ENCODE data around the gene LIN7B. TPM values are rescaled to one million over a fixed set of nuclear protein-coding genes. Genes with fewer than 3 reads are reported as not detected.
A peak's percentile ranks its signal among the peaks of the same experiment; 100 is the strongest.

LIN7B gene
- total and polyA plus RNA-seq, 4 donors = 2.2 to 3.8 (median 2.8) TPM

DNA sequence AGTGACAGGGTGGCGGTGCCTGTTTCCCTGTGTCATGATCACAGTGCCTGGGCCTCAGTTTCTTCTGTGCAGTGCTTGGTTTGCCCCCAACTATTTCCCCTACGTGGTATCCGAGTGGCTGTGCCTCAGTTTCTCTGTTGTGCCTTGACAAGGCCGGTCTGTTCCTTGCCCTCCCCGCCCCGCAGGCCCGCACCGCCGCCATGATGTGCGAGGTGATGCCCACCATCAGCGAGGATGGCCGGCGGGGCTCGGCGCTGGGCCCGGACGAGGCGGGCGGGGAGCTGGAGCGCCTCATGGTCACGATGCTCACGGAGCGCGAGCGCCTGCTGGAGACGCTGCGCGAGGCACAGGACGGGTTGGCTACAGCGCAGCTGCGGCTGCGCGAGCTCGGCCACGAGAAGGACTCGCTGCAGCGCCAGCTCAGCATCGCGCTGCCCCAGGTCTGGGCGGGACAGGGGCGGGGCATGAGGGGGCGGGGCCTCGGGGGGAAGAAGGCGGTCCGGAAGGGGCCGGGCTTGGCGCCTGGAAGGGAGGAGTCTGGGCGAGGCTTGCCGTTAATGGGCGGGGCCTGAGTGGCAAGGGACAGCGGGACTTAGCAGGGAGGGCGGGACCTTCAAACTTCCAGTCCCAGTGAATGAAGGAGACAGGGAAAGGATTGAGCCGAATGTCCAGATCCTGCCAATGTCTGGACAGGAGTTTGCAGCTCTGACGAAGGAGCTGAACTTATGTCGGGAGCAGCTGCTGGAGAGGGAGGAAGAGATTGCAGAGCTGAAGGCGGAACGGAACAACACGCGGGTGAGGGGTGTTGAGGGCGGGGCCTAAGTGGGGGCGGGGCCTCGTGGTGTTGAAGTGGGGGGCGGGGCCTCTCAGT lies 13.7 kb downstream of the LIN7B start:
- WGBS = 6% methylated on average over 63 of the region's 63 CpGs
- H3K4me1 ChIP-seq (ENCODE audit: control insufficient read depth in 4 of 4, insufficient read depth in 4 of 4, low read length in 3 of 4) = peaks cover 0 to 11% (median 7%) of the 10 kb centered on the region in 4 donors
- H3K27ac ChIP-seq (ENCODE audit: low read depth in 1 of 2, low read length in 2 of 2) = no peak overlapping the region
- H3K9ac ChIP-seq (ENCODE audit: low read depth in 1 of 2, low read length in 2 of 2) = no peak overlapping the region
- peak overlapping the region in 2 of 3 donors; percentile 25 to 70 for H3K4me3 ChIP-seq (ENCODE audit: low read depth in 1 of 3, low read length in 3 of 3)
- TF ChIP-seq HNF4A (conservative IDR thresholded peaks at IDR 0.05) = no peak
- TF ChIP-seq SP1 (IDR thresholded peaks at IDR 0.05) = peak; percentile 64
- peak; percentile 56 for TF ChIP-seq REST (IDR thresholded peaks at IDR 0.05)
- TF ChIP-seq ATF3 (IDR thresholded peaks at IDR 0.05) = no peak
- TF ChIP-seq GABPA (IDR thresholded peaks at IDR 0.05 in 1 of 2, conservative IDR thresholded peaks at IDR 0.05 in 1 of 2) = peak in 1 of 2 donors; percentile 62
- TF ChIP-seq, protein P1, sequence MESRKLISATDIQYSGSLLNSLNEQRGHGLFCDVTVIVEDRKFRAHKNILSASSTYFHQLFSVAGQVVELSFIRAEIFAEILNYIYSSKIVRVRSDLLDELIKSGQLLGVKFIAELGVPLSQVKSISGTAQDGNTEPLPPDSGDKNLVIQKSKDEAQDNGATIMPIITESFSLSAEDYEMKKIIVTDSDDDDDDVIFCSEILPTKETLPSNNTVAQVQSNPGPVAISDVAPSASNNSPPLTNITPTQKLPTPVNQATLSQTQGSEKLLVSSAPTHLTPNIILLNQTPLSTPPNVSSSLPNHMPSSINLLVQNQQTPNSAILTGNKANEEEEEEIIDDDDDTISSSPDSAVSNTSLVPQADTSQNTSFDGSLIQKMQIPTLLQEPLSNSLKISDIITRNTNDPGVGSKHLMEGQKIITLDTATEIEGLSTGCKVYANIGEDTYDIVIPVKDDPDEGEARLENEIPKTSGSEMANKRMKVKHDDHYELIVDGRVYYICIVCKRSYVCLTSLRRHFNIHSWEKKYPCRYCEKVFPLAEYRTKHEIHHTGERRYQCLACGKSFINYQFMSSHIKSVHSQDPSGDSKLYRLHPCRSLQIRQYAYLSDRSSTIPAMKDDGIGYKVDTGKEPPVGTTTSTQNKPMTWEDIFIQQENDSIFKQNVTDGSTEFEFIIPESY (IDR thresholded peaks at IDR 0.05) = no peak
- TF ChIP-seq NR2F2 (IDR thresholded peaks at IDR 0.05) = no peak
- peak; percentile 98 for DNase-seq (ENCODE audit: low spot score)
- H3K36me3 ChIP-seq (ENCODE audit: control insufficient read depth in 4 of 4, insufficient read depth in 3 of 4, low read depth in 1 of 4, low read length in 3 of 4) = no peaks in the 10 kb centered on the region
- no peaks in the 10 kb centered on the region for H3K9me3 ChIP-seq (ENCODE audit: control insufficient read depth in 4 of 4, low read length in 3 of 4)
- no peaks in the 10 kb centered on the region for H3K27me3 ChIP-seq (ENCODE audit: control insufficient read depth in 4 of 4, insufficient read depth in 4 of 4, low read length in 3 of 4)

- Histone ChIP-seq H3K36me3 (ENCODE audit: control insufficient read depth in 4 of 4, insufficient read depth in 3 of 4, low read depth in 1 of 4, low read length in 3 of 4) (no peaks in the 10 kb centered on the region), H3K27me3 (ENCODE audit: control insufficient read depth in 4 of 4, insufficient read depth in 4 of 4, low read length in 3 of 4) (no peaks in the 10 kb centered on the region), H3K9ac (ENCODE audit: low read depth in 1 of 2, low read length in 2 of 2) (no peak overlapping the region), H3K27ac (ENCODE audit: low read depth in 1 of 2, low read length in 2 of 2) (no peak overlapping the region), H3K4me1 (ENCODE audit: control insufficient read depth in 4 of 4, insufficient read depth in 4 of 4, low read length in 3 of 4) (peaks cover 0 to 14% (median 10%) of the 10 kb centered on the region in 4 donors), H3K9me3 (ENCODE audit: control insufficient read depth in 4 of 4, low read length in 3 of 4) (no peaks in the 10 kb centered on the region), H3K4me3 (ENCODE audit: low read depth in 1 of 3, low read length in 3 of 3) (no peak overlapping the region)
- WGBS = 69% methylated on average over 15 of the region's 15 CpGs
- no peak for DNase-seq (ENCODE audit: low spot score)
- no peak for TF ChIP-seq YY1 (IDR thresholded peaks at IDR 0.05)
- no peak for TF ChIP-seq HNF4G (IDR thresholded peaks at IDR 0.05)
- no peak for TF ChIP-seq FOXA1 (IDR thresholded peaks at IDR 0.05)
- no peak for TF ChIP-seq REST (IDR thresholded peaks at IDR 0.05)
- TF ChIP-seq RAD21 (IDR thresholded peaks at IDR 0.05) = no peak
- no peak for TF ChIP-seq CTCF (IDR thresholded peaks at IDR 0.05; ENCODE audit: low read depth, low read length, missing input control)
- TF ChIP-seq TAF1 (conservative IDR thresholded peaks at IDR 0.05) = no peak
- TF ChIP-seq GABPA (IDR thresholded peaks at IDR 0.05 in 1 of 2, conservative IDR thresholded peaks at IDR 0.05 in 1 of 2) = no peak
- no peak for TF ChIP-seq JUND (IDR thresholded peaks at IDR 0.05)
- TF ChIP-seq, protein P2, sequence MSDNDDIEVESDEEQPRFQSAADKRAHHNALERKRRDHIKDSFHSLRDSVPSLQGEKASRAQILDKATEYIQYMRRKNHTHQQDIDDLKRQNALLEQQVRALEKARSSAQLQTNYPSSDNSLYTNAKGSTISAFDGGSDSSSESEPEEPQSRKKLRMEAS (IDR thresholded peaks at IDR 0.05) = no peak
- TF ChIP-seq ATF3 (IDR thresholded peaks at IDR 0.05) = no peak
- no peak for TF ChIP-seq SP1 (IDR thresholded peaks at IDR 0.05)
Observed at GRCh38 chr19:49128545-49129237, 14.5 kb downstream of the LIN7B start.

All from liver (tissue), 9 donors.